Spleen (tissue), 7 donors: Measurements from ENCODE around the gene ZNF808.
"Not testable (repeated sequence)": the region's sequence is repeated elsewhere in the genome, so short reads cannot be mapped to it uniquely, and the experiment has no call there.

Source experiments
- CTCF ChIP-seq, 11 experiments: fragments of 200-600 bp in 7 of 11; fragments of 450-650 bp in 4 of 11; sonication (generic) in 4 of 11; IDR thresholded peaks in 8 of 11; conservative IDR thresholded peaks in 3 of 11; 1 replicate in 7 of 11; 2 replicates in 4 of 11; pipeline versions ENCODE4 v1.4.0 to v1.8.0; 2016 to 2021; ENCODE audit warnings: antibody characterized with exemption in 11 of 11, inconsistent platforms in 4 of 11, mild to moderate bottlenecking in 1 of 11
- POLR2A ChIP-seq, 3 donors: fragments of 450-650 bp; IDR thresholded peaks; one replicate each; pipeline ENCODE4 v1.5.1; 2017; ENCODE audit warnings: antibody characterized with exemption in 3 of 3, mild to moderate bottlenecking in 1 of 3
- donor health status: DM: no; HTN: no; CAD: no; lungs with moderate emphysema.
- donor health status: DM: no; HTN: no; CAD: no.
- donor health status: DM: no; HTN: no; CAD: no.

- not testable (repeated sequence) for TF ChIP-seq CTCF (IDR thresholded peaks at IDR 0.05 in 8 of 11, conservative IDR thresholded peaks at IDR 0.05 in 3 of 11); POLR2A (IDR thresholded peaks at IDR 0.05)
Measured at GRCh38 chr19:52538815-52539214, 11.3 kb downstream of the ZNF808 start.
